Occipital lobe (tissue), 2 donors: ENCODE measurements around the gene ITIH4. TPM values are rescaled to one million over a fixed set of nuclear protein-coding genes. Genes with fewer than 3 reads are reported as not detected.

Experiments used
- DNase-seq: peaks from one replicate; lab custom pipeline; 2025; lab: John Stamatoyannopoulos, UW
- total RNA-seq: library from RNA; depleted of rRNA; stranded (reverse); fragments of >200 nt; gene quantifications from one replicate; pipeline ENCODE4 v1.2.3, GENCODE V29; 2014

ITIH4 gene
- total RNA-seq: 2.8 TPM

- no peak for DNase-seq
These were observed at the start of gene ITIH4 for GRCh38 chr3:52830535-52831258. Gene ITIH4, minus strand, starts transcription at chr3:52830672. Its CDS starts 30 bp downstream, at chr3:52830642.

- DNase-seq: no peak
These were observed 49.6 kb upstream of the ITIH4 start for GRCh38 chr3:52880047-52880446.

- DNase-seq: no peak
These were observed 49.1 kb upstream of the ITIH4 start for GRCh38 chr3:52879581-52879980.

GRCh38 chr3:52879090-52879489, 48.6 kb upstream of the ITIH4 start:
- no peak for DNase-seq

- DNase-seq: no peak
These were observed 46.6 kb upstream of the ITIH4 start for GRCh38 chr3:52877085-52877484.

GRCh38 chr3:52874864-52875587, 44.6 kb upstream of the ITIH4 start:
- no peak for DNase-seq

- no peak for DNase-seq
These were observed 43.8 kb upstream of the ITIH4 start for GRCh38 chr3:52874160-52874701.

- no peak for DNase-seq
These were observed 43.1 kb upstream of the ITIH4 start for GRCh38 chr3:52873433-52874159.

GRCh38 chr3:52872245-52872644, 41.8 kb upstream of the ITIH4 start:
- no peak for DNase-seq

GRCh38 chr3:52871761-52872160, 41.3 kb upstream of the ITIH4 start:
- no peak for DNase-seq

GRCh38 chr3:52870471-52870870, 40.0 kb upstream of the ITIH4 start:
- no peak for DNase-seq

GRCh38 chr3:52866427-52866826, 36.0 kb upstream of the ITIH4 start:
- DNase-seq: no peak

- DNase-seq: no peak
These were observed 35.5 kb upstream of the ITIH4 start for GRCh38 chr3:52865994-52866393.

GRCh38 chr3:52860424-52860768, 29.9 kb upstream of the ITIH4 start:
- DNase-seq: no peak

GRCh38 chr3:52859686-52860423, 29.4 kb upstream of the ITIH4 start:
- DNase-seq: no peak

GRCh38 chr3:52857864-52858263, 27.4 kb upstream of the ITIH4 start:
- DNase-seq: no peak

- DNase-seq: no peak
These were observed 26.7 kb upstream of the ITIH4 start for GRCh38 chr3:52857133-52857532.

GRCh38 chr3:52856666-52857065, 26.2 kb upstream of the ITIH4 start:
- no peak for DNase-seq

- DNase-seq: no peak
These were observed 23.5 kb upstream of the ITIH4 start for GRCh38 chr3:52854013-52854412.

GRCh38 chr3:52852419-52852818, 21.9 kb upstream of the ITIH4 start:
- DNase-seq: no peak

GRCh38 chr3:52851348-52851747, 20.9 kb upstream of the ITIH4 start:
- DNase-seq: no peak

GRCh38 chr3:52849656-52850055, 19.2 kb upstream of the ITIH4 start:
- DNase-seq: no peak
